Right lobe of liver (tissue), 6 donors: ENCODE data around the gene TNFSF8. TPM values are rescaled to one million over a fixed set of nuclear protein-coding genes. Genes with fewer than 3 reads are reported as not detected.

Source experiments
- ATAC-seq, 4 donors: fragments of 200-7000 bp; cut with Tn5 transposase; one replicate each; pipeline ENCODE4 v1.9.1; 2020; ENCODE audit warnings: mild to moderate bottlenecking in 4 of 4, moderate library complexity in 4 of 4
- DNase-seq, 3 donors: peaks; one replicate each; pipeline ENCODE4 v3.0.0-alpha.2; 2020
- H3K27ac ChIP-seq, 3 donors: fragments of 200-600 bp; one replicate each; pipeline ENCODE4 v1.8.0; 2022
- H3K27me3 ChIP-seq, 2 donors: fragments of 200-600 bp; one replicate each; pipeline ENCODE4 v1.8.0; 2022
- H3K36me3 ChIP-seq, 4 donors: fragments of 200-600 bp; sonication (generic) in 1 of 4; one replicate each; pipeline versions ENCODE4 v1.5.1 to v1.8.0; 2017 to 2022; ENCODE audit warnings: control low read depth in 1 of 4
- H3K4me1 ChIP-seq, 4 donors: fragments of 200-600 bp; sonication (generic) in 1 of 4; one replicate each; pipeline versions ENCODE4 v1.5.1 to v1.8.0; 2017 to 2022; ENCODE audit warnings: control low read depth in 1 of 4
- H3K4me3 ChIP-seq, 3 donors: fragments of 200-600 bp; one replicate each; pipeline ENCODE4 v1.8.0; 2022
- H3K9me3 ChIP-seq, 4 donors: fragments of 200-600 bp; sonication (generic) in 1 of 4; one replicate each; pipeline versions ENCODE4 v1.5.1 to v1.8.0; 2017 to 2022; ENCODE audit warnings: control low read depth in 1 of 4
- POLR2A ChIP-seq: fragments of 450-650 bp; IDR thresholded peaks from one replicate; pipeline ENCODE4 v1.6.1; 2017; ENCODE audit warnings: antibody characterized with exemption, mild to moderate bottlenecking
- WGBS: methylation state at CpG from one replicate; pipeline ENCODE4 v1.1.6; 2018; ENCODE audit warnings: low coverage, low lambda C conversion rate; ENCODE audit not compliant: insufficient coverage; ENCODE audit errors: missing lambda C conversion rate; 5-methylcytosine and 5-hydroxymethylcytosine counted together
- intact Hi-C, 2 donors: fragments of 100-400 bp; cut with DNase I; formaldehyde crosslinking; loops; one replicate each; pipeline versions ENCODE4 v1.11.2 to v1.14.1; 2022
- total RNA-seq, 6 experiments: library from RNA; depleted of rRNA in 2 of 6; stranded (reverse); fragments of >200 nt in 2 of 6; fragmentation: NEBNext Ultra II Directional in 3 of 6; extraction: Animal tissue kit (Norgen Biotek cat#: 25700) in 3 of 6; gene quantifications; one replicate each; pipeline versions ENCODE4 v1.1.0 to v1.2.4, GENCODE V29; 2016 to 2023
- TF ChIP-seq, protein P1 (sequence below), 4 donors: fragments of 200-600 bp in 3 of 4; fragments of 450-650 bp in 1 of 4; IDR thresholded peaks; one replicate each; pipeline versions ENCODE4 v1.5.1 to v1.8.0; 2016 to 2022; ENCODE audit warnings: antibody characterized with exemption in 4 of 4, mild to moderate bottlenecking in 2 of 4
- donor health status: DM: no; HTN: yes; CAD: no.
- donor health status: DM: no; HTN: no; CAD: no.
- donor health status: DM: no; HTN: no; CAD: no.
- donor health status: DM: no; HTN: yes; CAD: no.
- donor health status: DM: no; HTN: yes; CAD: no.

The TNFSF8 gene
- total RNA-seq, 6 experiments from 2014 or later: 0.19 to 2.0 (median 0.38) TPM

GRCh38 chr9:114968671-114969070, 38.3 kb upstream of the TNFSF8 start:
- H3K27ac ChIP-seq: no peak overlapping the region
- no peak for DNase-seq
- no peaks in the 10 kb centered on the region for H3K27me3 ChIP-seq
- peak in 1 of 4 donors; percentile 24 for ATAC-seq
- H3K4me1 ChIP-seq: no peaks in the 10 kb centered on the region
- H3K4me3 ChIP-seq: no peak overlapping the region
- no peaks in the 10 kb centered on the region for H3K36me3 ChIP-seq
- H3K9me3 ChIP-seq: no peaks in the 10 kb centered on the region
- 0% methylated on average over 1 of the region's 1 CpG for WGBS
- TF ChIP-seq, protein P1, sequence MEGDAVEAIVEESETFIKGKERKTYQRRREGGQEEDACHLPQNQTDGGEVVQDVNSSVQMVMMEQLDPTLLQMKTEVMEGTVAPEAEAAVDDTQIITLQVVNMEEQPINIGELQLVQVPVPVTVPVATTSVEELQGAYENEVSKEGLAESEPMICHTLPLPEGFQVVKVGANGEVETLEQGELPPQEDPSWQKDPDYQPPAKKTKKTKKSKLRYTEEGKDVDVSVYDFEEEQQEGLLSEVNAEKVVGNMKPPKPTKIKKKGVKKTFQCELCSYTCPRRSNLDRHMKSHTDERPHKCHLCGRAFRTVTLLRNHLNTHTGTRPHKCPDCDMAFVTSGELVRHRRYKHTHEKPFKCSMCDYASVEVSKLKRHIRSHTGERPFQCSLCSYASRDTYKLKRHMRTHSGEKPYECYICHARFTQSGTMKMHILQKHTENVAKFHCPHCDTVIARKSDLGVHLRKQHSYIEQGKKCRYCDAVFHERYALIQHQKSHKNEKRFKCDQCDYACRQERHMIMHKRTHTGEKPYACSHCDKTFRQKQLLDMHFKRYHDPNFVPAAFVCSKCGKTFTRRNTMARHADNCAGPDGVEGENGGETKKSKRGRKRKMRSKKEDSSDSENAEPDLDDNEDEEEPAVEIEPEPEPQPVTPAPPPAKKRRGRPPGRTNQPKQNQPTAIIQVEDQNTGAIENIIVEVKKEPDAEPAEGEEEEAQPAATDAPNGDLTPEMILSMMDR (IDR thresholded peaks at IDR 0.05): no peak
- no peak for TF ChIP-seq POLR2A
- intact Hi-C loops: no loop called here

DNA sequence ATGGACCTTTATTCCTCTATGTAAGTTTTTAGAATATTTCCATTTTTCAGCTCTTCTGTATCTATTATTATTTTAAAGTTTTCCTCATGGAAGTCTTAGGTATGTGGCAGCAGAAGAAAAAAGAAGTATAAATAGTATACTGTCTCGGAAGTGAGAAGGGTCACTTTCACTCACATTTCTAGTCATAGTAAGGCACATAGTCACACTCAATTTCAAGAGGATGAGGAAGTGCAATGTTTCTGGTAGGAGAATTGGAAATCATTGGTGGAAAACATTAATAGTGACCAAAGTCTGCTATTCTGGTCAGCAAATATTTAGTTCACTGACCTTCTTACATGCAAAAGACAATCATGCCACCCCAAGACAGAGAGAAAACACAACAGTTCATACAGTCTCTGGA, 35.2 kb upstream of the TNFSF8 start:
- no peak for DNase-seq
- no peak for TF ChIP-seq POLR2A
- TF ChIP-seq, protein P1 (IDR thresholded peaks at IDR 0.05): no peak
- H3K27ac ChIP-seq: no peak overlapping the region
- H3K36me3 ChIP-seq: no peaks in the 10 kb centered on the region
- H3K4me3 ChIP-seq: no peak overlapping the region
- intact Hi-C loops: no loop called here
- H3K27me3 ChIP-seq: no peaks in the 10 kb centered on the region
- no peaks in the 10 kb centered on the region for H3K4me1 ChIP-seq
- no peak for ATAC-seq
- 75% methylated on average over 1 of the region's 1 CpG for WGBS
- H3K9me3 ChIP-seq: no peaks in the 10 kb centered on the region

DNA sequence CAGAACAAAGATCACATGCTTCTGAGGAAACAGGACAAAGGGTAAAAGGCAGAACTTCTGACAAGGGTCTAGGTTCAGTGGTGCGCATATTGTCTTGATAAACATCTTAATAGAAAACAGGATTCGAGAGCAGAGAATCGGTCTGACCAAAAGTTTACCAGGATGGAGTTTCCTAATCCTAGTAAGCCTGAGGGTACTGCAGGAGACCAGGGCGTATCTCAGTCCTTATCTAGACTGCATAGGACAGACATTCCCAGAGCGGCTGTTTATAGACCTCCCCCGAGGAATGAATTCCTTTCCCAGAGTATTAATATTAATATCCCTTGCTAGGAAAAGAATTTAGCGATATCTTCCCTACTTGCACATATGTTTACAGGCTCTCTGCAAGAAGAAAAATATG, 32.4 kb upstream of the TNFSF8 start:
- Histone ChIP-seq H3K9me3 (no peaks in the 10 kb centered on the region), H3K36me3 (no peaks in the 10 kb centered on the region), H3K4me1 (no peaks in the 10 kb centered on the region), H3K27me3 (no peaks in the 10 kb centered on the region), H3K4me3 (no peak overlapping the region), H3K27ac (no peak overlapping the region)
- DNase-seq (no peak), ATAC-seq (no peak)
- intact Hi-C loops: no loop called here
- 93% methylated on average over 4 of the region's 7 CpGs for WGBS
- TF ChIP-seq POLR2A: no peak
- TF ChIP-seq, protein P1 (IDR thresholded peaks at IDR 0.05): no peak

- DNase-seq: no peak
- 79% methylated on average over 3 of the region's 3 CpGs for WGBS
- Histone ChIP-seq H3K27ac (no peak overlapping the region), H3K4me3 (no peak overlapping the region), H3K36me3 (no peaks in the 10 kb centered on the region), H3K9me3 (no peaks in the 10 kb centered on the region), H3K27me3 (no peaks in the 10 kb centered on the region), H3K4me1 (no peaks in the 10 kb centered on the region)
- no peak for ATAC-seq
- intact Hi-C loops: no loop called here
- TF ChIP-seq, protein P1 (IDR thresholded peaks at IDR 0.05): no peak
- no peak for TF ChIP-seq POLR2A
These were observed 29.9 kb upstream of the TNFSF8 start for GRCh38 chr9:114960276-114960675.

GRCh38 chr9:114958844-114959235, 28.4 kb upstream of the TNFSF8 start:
- intact Hi-C loops: no loop called here
- H3K27ac ChIP-seq: no peak overlapping the region
- ATAC-seq: no peak

More at GRCh38 chr9:114958844-114959235, 28.4 kb upstream of the TNFSF8 start:
- Histone ChIP-seq H3K27me3 (no peaks in the 10 kb centered on the region), H3K36me3 (no peaks in the 10 kb centered on the region), H3K4me1 (no peaks in the 10 kb centered on the region), H3K4me3 (no peak overlapping the region), H3K9me3 (no peaks in the 10 kb centered on the region)
- DNase-seq: no peak
- WGBS: 45% methylated on average over 1 of the region's 2 CpGs
- TF ChIP-seq, protein P1 (IDR thresholded peaks at IDR 0.05): no peak
